ENCODE results near the gene PIERCE2. TPM values are rescaled to one million over a fixed set of nuclear protein-coding genes. Genes with fewer than 3 reads are reported as not detected.
A peak's percentile ranks its signal among the peaks of the same experiment; 100 is the strongest.

PIERCE2 gene
- total and polyA plus RNA-seq, 2 experiments from 2014 or later: 2.6 to 3.8 TPM

- H3K79me2 ChIP-seq (replicated peaks; ENCODE audit: insufficient read depth): no peaks in the 10 kb centered on the region
- H2AFZ ChIP-seq: no peak overlapping the region
Observed at GRCh38 chr15:55403531-55403930, 4.8 kb upstream of the PIERCE2 start.

More at GRCh38 chr15:55403531-55403930, 4.8 kb upstream of the PIERCE2 start:
- 0 out of 2 replicates have a peak, but pooled peaks cover 4% of the 10 kb centered on the region for H3K4me1 ChIP-seq (ENCODE audit: insufficient read depth)
- ATAC-seq (no peak), DNase-seq (ENCODE audit: low spot score) (no peak)
- Mint-ChIP-seq H3K9me3 (no peaks in the 10 kb centered on the region), H3K36me3 (ENCODE audit: low read depth) (no peaks in the 10 kb centered on the region), H3K27ac (peak overlapping the region; percentile 67), H3K4me3 (no peak overlapping the region), H3K27me3 (ENCODE audit: insufficient read depth, low read depth, poor library complexity) (no peaks in the 10 kb centered on the region), H3K4me1 (peaks cover 4% of the 10 kb centered on the region)
- H3K36me3 ChIP-seq (ENCODE audit: insufficient read depth): no peaks in the 10 kb centered on the region
- no peak for TF ChIP-seq REST (IDR thresholded peaks at IDR 0.05; ENCODE audit: unreplicated experiment)
- TF ChIP-seq EZH2phosphoT487 (IDR thresholded peaks at IDR 0.05; ENCODE audit: unreplicated experiment): no peak
- no peak for TF ChIP-seq ZNF331 (CRISPR knock-in tag; IDR thresholded peaks at IDR 0.05; ENCODE audit: low read depth)
- no peak for TF ChIP-seq STAT1 (IDR thresholded peaks at IDR 0.05; ENCODE audit: unreplicated experiment)
- TF ChIP-seq NANOG (IDR thresholded peaks at IDR 0.05; ENCODE audit: borderline replicate concordance): no peak
- no peak for TF ChIP-seq POLR2AphosphoS5 (IDR thresholded peaks at IDR 0.05; ENCODE audit: low read depth)
- no peak for TF ChIP-seq JUNB (IDR thresholded peaks at IDR 0.05; ENCODE audit: unreplicated experiment)
- TF ChIP-seq ETS1 (IDR thresholded peaks at IDR 0.05): no peak
- TF ChIP-seq ZNF462 (CRISPR knock-in tag; IDR thresholded peaks at IDR 0.05): no peak
- TF ChIP-seq EZH2 (IDR thresholded peaks at IDR 0.05; ENCODE audit: low read depth, unreplicated experiment): no peak
- no peak for TF ChIP-seq CREB1 (CRISPR knock-in tag; IDR thresholded peaks at IDR 0.05; ENCODE audit: low read depth)
- no peak for TF ChIP-seq CTCF (conservative IDR thresholded peaks at IDR 0.05; ENCODE audit: low read depth in 2 of 2)
- no peak for TF ChIP-seq ZNF114 (CRISPR knock-in tag; IDR thresholded peaks at IDR 0.05)
- H4K20me1 ChIP-seq (replicated peaks; ENCODE audit: insufficient read depth): no peaks in the 10 kb centered on the region
- H3K27ac ChIP-seq (ENCODE audit: low read depth): no peak overlapping the region
- H3K4me2 ChIP-seq: no peak overlapping the region
- H3K4me3 ChIP-seq: no peak overlapping the region
- H3K9me2 ChIP-seq (ENCODE audit: insufficient read depth): no peaks in the 10 kb centered on the region
- no peaks in the 10 kb centered on the region for H3K27me3 ChIP-seq (ENCODE audit: insufficient read depth)
- H3F3A ChIP-seq (replicated peaks; ENCODE audit: low read depth): no peaks in the 10 kb centered on the region
